Measurements from ENCODE around the gene GRPEL2.

Gene GRPEL2

GRCh38 chr5:149310488-149310887 is 34.8 kb upstream of the GRPEL2 start:
- TF ChIP-seq EZH2phosphoT487 (conservative IDR thresholded peaks at IDR 0.05; ENCODE audit: low read length) (no peak), CTCF (IDR thresholded peaks at IDR 0.05; ENCODE audit: insufficient read depth, low read length, poor library complexity, severe bottlenecking) (no peak)
- no peaks in the 10 kb centered on the region for H3K27me3 ChIP-seq (ENCODE audit: low read length)

GRCh38 chr5:149310947-149311658 is 34.2 kb upstream of the GRPEL2 start:
- no peak overlapping the region for H2AFZ ChIP-seq (ENCODE audit: low read depth, low read length, severe bottlenecking)
- no peak overlapping the region for H3K4me2 ChIP-seq (ENCODE audit: low read depth, low read length, poor library complexity, severe bottlenecking)
- H3K27me3 ChIP-seq (ENCODE audit: low read length), result no peaks in the 10 kb centered on the region

More at GRCh38 chr5:149310488-149310887, 34.8 kb upstream of the GRPEL2 start:
- Histone ChIP-seq H3K9ac (ENCODE audit: low read length) (no peak overlapping the region), H3K4me3 (ENCODE audit: insufficient read depth, low read length, poor library complexity, severe bottlenecking) (no peak overlapping the region), H3F3A (ENCODE audit: insufficient read depth) (no peaks in the 10 kb centered on the region), H3K4me2 (ENCODE audit: low read depth, low read length, poor library complexity, severe bottlenecking) (no peak overlapping the region), H4K20me1 (ENCODE audit: low read depth, low read length) (no peaks in the 10 kb centered on the region), H3K36me3 (ENCODE audit: low read length) (no peaks in the 10 kb centered on the region), H3K27ac (ENCODE audit: low read depth, low read length) (no peak overlapping the region), H3K9me3 (ENCODE audit: insufficient read depth, low read length) (no peaks in the 10 kb centered on the region), H3K79me2 (ENCODE audit: insufficient read depth, low read length) (no peaks in the 10 kb centered on the region), H3K9me2 (replicated peaks; ENCODE audit: insufficient read depth, low read length) (no peaks in the 10 kb centered on the region), H2AFZ (ENCODE audit: low read depth, low read length, severe bottlenecking) (no peak overlapping the region)

GRCh38 chr5:149313151-149313841 is 32.0 kb upstream of the GRPEL2 start:
- H4K20me1 ChIP-seq (ENCODE audit: low read depth, low read length), result no peaks in the 10 kb centered on the region
- TF ChIP-seq CTCF (IDR thresholded peaks at IDR 0.05; ENCODE audit: insufficient read depth, low read length, poor library complexity, severe bottlenecking) (no peak), EZH2phosphoT487 (conservative IDR thresholded peaks at IDR 0.05; ENCODE audit: low read length) (no peak)
- no peak overlapping the region for H3K4me2 ChIP-seq (ENCODE audit: low read depth, low read length, poor library complexity, severe bottlenecking)
- no peaks in the 10 kb centered on the region for H3K36me3 ChIP-seq (ENCODE audit: low read length)
- H3K9ac ChIP-seq (ENCODE audit: low read length), result no peak overlapping the region
- no peaks in the 10 kb centered on the region for H3K79me2 ChIP-seq (ENCODE audit: insufficient read depth, low read length)
- H2AFZ ChIP-seq (ENCODE audit: low read depth, low read length, severe bottlenecking), result no peak overlapping the region
- H3K27me3 ChIP-seq (ENCODE audit: low read length), result no peaks in the 10 kb centered on the region
- H3K9me2 ChIP-seq (replicated peaks; ENCODE audit: insufficient read depth, low read length), result no peaks in the 10 kb centered on the region
- H3K9me3 ChIP-seq (ENCODE audit: insufficient read depth, low read length), result no peaks in the 10 kb centered on the region
- no peak overlapping the region for H3K4me3 ChIP-seq (ENCODE audit: insufficient read depth, low read length, poor library complexity, severe bottlenecking)
- H3F3A ChIP-seq (ENCODE audit: insufficient read depth), result no peaks in the 10 kb centered on the region
- no peak overlapping the region for H3K27ac ChIP-seq (ENCODE audit: low read depth, low read length)

More at GRCh38 chr5:149310947-149311658, 34.2 kb upstream of the GRPEL2 start:
- Histone ChIP-seq H3F3A (ENCODE audit: insufficient read depth) (no peaks in the 10 kb centered on the region), H3K9ac (ENCODE audit: low read length) (no peak overlapping the region), H4K20me1 (ENCODE audit: low read depth, low read length) (no peaks in the 10 kb centered on the region), H3K36me3 (ENCODE audit: low read length) (no peaks in the 10 kb centered on the region), H3K9me2 (replicated peaks; ENCODE audit: insufficient read depth, low read length) (no peaks in the 10 kb centered on the region), H3K27ac (ENCODE audit: low read depth, low read length) (no peak overlapping the region), H3K4me3 (ENCODE audit: insufficient read depth, low read length, poor library complexity, severe bottlenecking) (no peak overlapping the region), H3K9me3 (ENCODE audit: insufficient read depth, low read length) (no peaks in the 10 kb centered on the region), H3K79me2 (ENCODE audit: insufficient read depth, low read length) (no peaks in the 10 kb centered on the region)
- TF ChIP-seq EZH2phosphoT487 (conservative IDR thresholded peaks at IDR 0.05; ENCODE audit: low read length), result no peak
- TF ChIP-seq CTCF (IDR thresholded peaks at IDR 0.05; ENCODE audit: insufficient read depth, low read length, poor library complexity, severe bottlenecking), result no peak
